COR-L47 (cell line): ENCODE data around the gene PRKCA.
"Not testable (repeated sequence)": the region's sequence is repeated elsewhere in the genome, so short reads cannot be mapped to it uniquely, and the experiment has no call there.

Experiments used
- DNase-seq: peaks from one replicate; lab custom pipeline; 2025; lab: John Stamatoyannopoulos, UW

Gene PRKCA

GRCh38 chr17:66684261-66684660, 381.8 kb downstream of the PRKCA start:
- DNase-seq = no peak

- no peak for DNase-seq
These were observed 382.3 kb downstream of the PRKCA start for GRCh38 chr17:66684731-66685130.

GRCh38 chr17:66686601-66687000, 384.2 kb downstream of the PRKCA start:
- DNase-seq = no peak

- DNase-seq = no peak
These were observed 385.3 kb downstream of the PRKCA start for GRCh38 chr17:66687570-66688284.

GRCh38 chr17:66689221-66689620, 386.8 kb downstream of the PRKCA start:
- DNase-seq = no peak

GRCh38 chr17:66690166-66690565, 387.8 kb downstream of the PRKCA start:
- no peak for DNase-seq

GRCh38 chr17:66691644-66692420, 389.4 kb downstream of the PRKCA start:
- peak; percentile 67 for DNase-seq

GRCh38 chr17:66692421-66692690, 389.9 kb downstream of the PRKCA start:
- no peak for DNase-seq

GRCh38 chr17:66695098-66695497, 392.7 kb downstream of the PRKCA start:
- DNase-seq = no peak

GRCh38 chr17:66698270-66698669, 395.9 kb downstream of the PRKCA start:
- no peak for DNase-seq

- no peak for DNase-seq
These were observed 399.0 kb downstream of the PRKCA start for GRCh38 chr17:66701462-66701861.

GRCh38 chr17:66702106-66702936, 399.9 kb downstream of the PRKCA start:
- DNase-seq = no peak

- DNase-seq = no peak
These were observed 402.6 kb downstream of the PRKCA start for GRCh38 chr17:66704858-66705520.

GRCh38 chr17:66706851-66707450, 404.5 kb downstream of the PRKCA start:
- DNase-seq = no peak

GRCh38 chr17:66711401-66711800, 409.0 kb downstream of the PRKCA start:
- DNase-seq = no peak

GRCh38 chr17:66711881-66712321, 409.5 kb downstream of the PRKCA start:
- peak; percentile 71 for DNase-seq

- no peak for DNase-seq
These were observed 410.0 kb downstream of the PRKCA start for GRCh38 chr17:66712453-66712852.

- DNase-seq = not testable (repeated sequence)
These were observed 410.7 kb downstream of the PRKCA start for GRCh38 chr17:66713021-66713532.

GRCh38 chr17:66713533-66714042, 411.2 kb downstream of the PRKCA start:
- no peak for DNase-seq

- DNase-seq = no peak
These were observed 411.9 kb downstream of the PRKCA start for GRCh38 chr17:66714046-66715023.
